Vagina (tissue), 2 donors: ENCODE results near the gene MGLL. TPM values are rescaled to one million over a fixed set of nuclear protein-coding genes. Genes with fewer than 3 reads are reported as not detected.
A peak's percentile ranks its signal among the peaks of the same experiment; 100 is the strongest.

Source experiments
- DNase-seq, 2 donors: peaks; one replicate each; pipeline ENCODE4 v3.0.0-alpha.2; 2017; ENCODE audit errors: extremely low spot score in 2 of 2
- H3K27ac ChIP-seq: fragments of 200-600 bp; sonication (generic); one replicate; pipeline ENCODE4 v1.5.1; 2019
- H3K27me3 ChIP-seq: fragments of 200-600 bp; sonication (generic); one replicate; pipeline ENCODE4 v1.5.1; 2019
- H3K36me3 ChIP-seq, 2 donors: fragments of 200-600 bp; sonication (generic); one replicate each; pipeline ENCODE4 v1.5.1; 2017 to 2019
- H3K4me1 ChIP-seq: fragments of 200-600 bp; sonication (generic); one replicate; pipeline ENCODE4 v1.5.1; 2019
- H3K4me3 ChIP-seq, 2 donors: fragments of 200-600 bp; sonication (generic); 1 replicate in 1 of 2; 2 replicates in 1 of 2; pipeline ENCODE4 v1.5.1; 2016 to 2019
- H3K9me3 ChIP-seq: fragments of 200-600 bp; sonication (generic); one replicate; pipeline ENCODE4 v1.5.1; 2019
- CTCF ChIP-seq, 3 experiments: fragments of 450-650 bp in 2 of 3; fragments of 200-600 bp in 1 of 3; sonication (generic) in 1 of 3; IDR thresholded peaks; one replicate each; pipeline ENCODE4 v1.5.1; 2017 to 2019; ENCODE audit warnings: antibody characterized with exemption in 3 of 3, mild to moderate bottlenecking in 2 of 3, moderate library complexity in 2 of 3
- POLR2A ChIP-seq, 2 donors: fragments of 450-650 bp; IDR thresholded peaks; one replicate each; pipeline ENCODE4 v1.6.1; 2017; ENCODE audit warnings: antibody characterized with exemption in 2 of 2, mild to moderate bottlenecking in 2 of 2, moderate library complexity in 2 of 2
- POLR2AphosphoS5 ChIP-seq, 2 donors: sonication (generic); formaldehyde crosslinking; IDR thresholded peaks; one replicate each; pipeline ENCODE4 v1.9.0; 2017; ENCODE audit warnings: antibody characterized with exemption in 2 of 2, mild to moderate bottlenecking in 2 of 2, low read depth in 1 of 2; ENCODE audit not compliant: insufficient read depth in 1 of 2
- intact Hi-C: fragments of 100-400 bp; cut with DNase I; formaldehyde crosslinking; loops from one replicate; pipeline ENCODE4 v1.15.1; 2023
- total RNA-seq: library from RNA; depleted of rRNA; stranded (reverse); fragments of >200 nt; gene quantifications from one replicate; pipeline ENCODE4 v1.2.3, GENCODE V29; 2016

MGLL gene
- total RNA-seq, 1 donor from 2014 or later, result 35.6 TPM

DNA sequence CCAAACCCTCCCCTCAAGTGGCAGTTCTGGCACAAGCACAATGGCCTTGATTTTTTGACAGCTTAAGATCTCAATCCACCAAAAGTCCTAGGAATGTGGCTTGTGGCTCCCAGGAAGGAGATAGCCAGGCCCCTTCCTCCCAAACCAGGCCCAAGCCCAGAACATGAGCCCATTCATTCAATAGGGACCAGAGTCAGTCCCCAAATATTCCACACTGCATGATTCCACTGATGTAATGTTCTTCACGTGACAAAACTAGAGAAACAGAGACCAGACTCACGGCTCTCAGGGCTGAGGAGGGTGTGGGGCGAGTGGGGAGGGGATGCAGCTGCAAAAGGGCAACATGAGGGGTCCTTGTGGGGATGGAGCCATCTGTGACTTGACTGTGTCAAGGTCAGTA is 124.0 kb downstream of the MGLL start:
- TF ChIP-seq POLR2AphosphoS5 (IDR thresholded peaks at IDR 0.05; ENCODE audit: insufficient read depth in 1 of 2, low read depth in 1 of 2), result no peak
- TF ChIP-seq CTCF (IDR thresholded peaks at IDR 0.05), result no peak
- no peak for TF ChIP-seq POLR2A (IDR thresholded peaks at IDR 0.05)

DNA sequence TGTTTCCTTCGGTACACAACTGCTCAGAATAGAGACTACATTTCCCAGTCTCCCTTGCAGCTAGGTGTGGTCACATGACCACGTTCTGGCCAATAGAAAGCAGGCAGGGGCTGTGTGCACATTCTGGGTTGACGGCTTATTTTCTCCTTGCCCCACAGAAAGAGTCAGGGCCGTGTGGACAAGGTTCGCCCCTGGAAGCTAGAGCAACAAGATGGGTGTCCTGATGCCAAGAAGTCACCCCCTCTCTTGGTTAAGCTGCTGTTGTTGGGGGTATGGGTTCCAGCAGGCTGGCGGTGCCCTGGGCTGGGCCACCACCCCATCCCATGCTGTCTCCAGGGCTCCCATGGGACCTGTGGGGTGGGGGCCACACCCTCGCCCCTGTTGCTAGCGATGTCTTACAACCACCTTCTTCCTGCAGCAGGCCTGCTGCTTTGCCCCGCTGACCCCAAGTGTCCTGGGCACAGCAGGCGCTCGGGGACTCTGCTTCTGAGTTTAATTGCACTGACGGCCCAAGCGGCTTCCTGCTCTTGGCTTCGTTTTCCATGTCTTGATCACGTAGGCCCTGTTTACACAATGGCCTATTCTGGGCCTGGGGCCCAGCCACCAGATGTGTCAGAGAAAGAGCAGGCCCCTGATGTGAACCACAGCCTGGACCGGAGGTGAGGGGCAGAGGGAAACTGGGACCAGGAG is 124.6 kb downstream of the MGLL start:
- H3K27ac ChIP-seq, result peak overlapping the region; percentile 89
- H3K36me3 ChIP-seq, result no peaks in the 10 kb centered on the region
- H3K4me1 ChIP-seq, result peaks cover 49% of the 10 kb centered on the region
- no peaks in the 10 kb centered on the region for H3K9me3 ChIP-seq
- no peak for DNase-seq
- H3K4me3 ChIP-seq, result peak overlapping the region in 1 of 2 donors; percentile 23
- intact Hi-C loops, result loop anchor here (5.0 to 10.0 kb wide), 2 partner anchors 47 to 125 kb away; partner anchors contain the start of gene MGLL
- TF ChIP-seq POLR2A (IDR thresholded peaks at IDR 0.05), result no peak
- TF ChIP-seq POLR2AphosphoS5 (IDR thresholded peaks at IDR 0.05; ENCODE audit: insufficient read depth in 1 of 2, low read depth in 1 of 2), result peak; percentile 36 to 83
- no peaks in the 10 kb centered on the region for H3K27me3 ChIP-seq

More for the DNA sequence above, 124.0 kb downstream of the MGLL start:
- Histone ChIP-seq H3K4me3 (no peak overlapping the region), H3K4me1 (peaks cover 49% of the 10 kb centered on the region), H3K27me3 (no peaks in the 10 kb centered on the region), H3K27ac (peak overlapping the region; percentile 89), H3K9me3 (no peaks in the 10 kb centered on the region), H3K36me3 (no peaks in the 10 kb centered on the region)
- intact Hi-C loops, result loop anchor here (5.0 to 10.0 kb wide), 2 partner anchors 47 to 124 kb away; partner anchors contain the start of gene MGLL
- DNase-seq, result no peak

DNA sequence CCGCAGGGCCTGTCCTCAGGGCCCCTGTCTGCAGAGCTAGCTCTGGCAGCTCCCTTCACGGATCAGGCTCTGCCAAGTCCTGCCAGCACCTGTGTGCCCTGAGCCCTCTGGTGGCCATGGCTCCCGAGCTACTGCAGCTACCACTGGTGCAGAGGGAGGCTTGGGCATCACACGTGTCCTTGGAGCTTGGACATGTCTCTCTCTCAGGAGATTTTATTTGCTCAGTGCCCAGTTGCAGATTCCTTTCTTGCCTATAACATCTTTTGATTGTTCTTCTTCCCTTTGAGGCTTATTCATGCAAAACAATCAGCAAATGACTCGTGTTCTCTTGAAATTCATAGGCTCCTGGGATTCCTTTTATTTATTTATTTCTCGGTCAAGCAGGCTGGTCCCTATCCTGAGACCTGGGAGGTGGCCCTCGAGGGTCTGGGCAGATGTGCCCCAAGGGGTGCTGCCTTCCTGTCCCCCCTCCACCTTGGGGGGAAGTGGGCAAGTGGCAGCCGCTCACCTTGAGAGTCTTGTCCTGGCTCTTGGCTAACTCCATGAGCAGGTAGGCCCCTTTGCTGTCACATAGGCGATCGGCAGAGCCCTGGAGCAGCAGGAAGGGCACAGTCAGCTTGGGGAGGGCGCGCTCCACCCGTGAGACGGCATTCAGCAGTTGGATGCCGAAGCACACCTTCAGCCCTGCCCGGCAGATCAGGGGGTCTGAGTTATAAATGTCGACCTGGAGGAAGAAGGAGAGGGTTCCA is 127.7 kb downstream of the MGLL start:
- H3K4me3 ChIP-seq, result no peak overlapping the region
- intact Hi-C loops, result loop anchor here (5.0 to 10.0 kb wide), 2 partner anchors 50 to 128 kb away; partner anchors contain the start of gene MGLL
- H3K36me3 ChIP-seq, result no peaks in the 10 kb centered on the region
- DNase-seq, result no peak
- no peaks in the 10 kb centered on the region for H3K27me3 ChIP-seq
- no peak for TF ChIP-seq CTCF (IDR thresholded peaks at IDR 0.05)
- TF ChIP-seq POLR2A (IDR thresholded peaks at IDR 0.05), result no peak
- no peak for TF ChIP-seq POLR2AphosphoS5 (IDR thresholded peaks at IDR 0.05; ENCODE audit: insufficient read depth in 1 of 2, low read depth in 1 of 2)
- peaks cover 47% of the 10 kb centered on the region for H3K4me1 ChIP-seq
- H3K27ac ChIP-seq, result no peak overlapping the region
- H3K9me3 ChIP-seq, result no peaks in the 10 kb centered on the region

- no peak for TF ChIP-seq CTCF (IDR thresholded peaks at IDR 0.05)
- no peak for TF ChIP-seq POLR2AphosphoS5 (IDR thresholded peaks at IDR 0.05; ENCODE audit: insufficient read depth in 1 of 2, low read depth in 1 of 2)
- no peak for TF ChIP-seq POLR2A (IDR thresholded peaks at IDR 0.05)
- Histone ChIP-seq H3K27me3 (no peaks in the 10 kb centered on the region), H3K9me3 (no peaks in the 10 kb centered on the region), H3K4me1 (peaks cover 35% of the 10 kb centered on the region), H3K36me3 (no peaks in the 10 kb centered on the region), H3K4me3 (no peak overlapping the region), H3K27ac (no peak overlapping the region)
- DNase-seq, result no peak
- intact Hi-C loops, result loop anchor here (10.0 kb wide), 1 partner anchor 51 kb away; no protein-coding TSS in a partner anchor
These were observed 128.9 kb downstream of the MGLL start for GRCh38 chr3:127693336-127693843.

DNA sequence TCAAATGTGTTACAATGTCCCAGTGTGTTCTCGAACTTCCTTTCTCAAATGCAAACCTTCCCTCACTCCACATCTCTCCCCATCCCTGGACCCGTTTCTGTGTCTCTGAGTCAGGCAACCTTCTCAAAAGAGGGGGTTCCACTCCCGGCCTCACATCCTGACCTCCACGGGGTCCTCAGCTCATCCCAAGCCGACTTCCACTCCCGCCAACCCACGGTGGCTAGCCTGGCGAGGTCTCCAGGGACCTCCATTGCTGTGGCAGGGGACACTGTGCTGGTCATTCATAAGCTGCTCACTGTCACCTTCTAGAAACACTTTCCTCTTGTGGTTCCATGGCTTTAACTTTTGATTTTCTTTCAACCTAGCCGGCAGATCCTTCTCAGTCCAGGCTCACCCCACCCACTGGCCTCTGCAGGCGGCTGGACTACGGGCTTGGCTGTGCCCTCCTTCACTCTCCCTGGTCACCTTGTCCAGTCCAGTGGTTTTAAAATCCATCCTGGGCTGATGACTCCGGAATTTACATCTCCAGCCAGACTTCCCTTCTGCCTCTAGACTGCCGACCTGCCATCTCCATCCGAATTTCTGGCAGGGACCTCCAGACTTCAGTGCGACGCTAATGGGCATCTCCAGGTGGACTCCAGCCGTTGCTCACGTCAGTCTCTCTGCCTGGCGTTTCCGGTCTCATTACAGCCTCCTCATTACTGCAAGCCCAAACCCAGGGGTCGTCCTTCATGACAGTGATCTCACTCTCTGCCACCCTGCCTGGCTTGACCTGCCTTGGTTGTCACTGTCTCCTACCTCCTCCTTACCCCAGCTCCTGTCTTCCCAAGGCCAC is 129.6 kb downstream of the MGLL start:
- TF ChIP-seq POLR2A (IDR thresholded peaks at IDR 0.05) (no peak), POLR2AphosphoS5 (IDR thresholded peaks at IDR 0.05; ENCODE audit: insufficient read depth in 1 of 2, low read depth in 1 of 2) (no peak), CTCF (IDR thresholded peaks at IDR 0.05) (no peak)
- Histone ChIP-seq H3K36me3 (no peaks in the 10 kb centered on the region), H3K27ac (no peak overlapping the region), H3K27me3 (no peaks in the 10 kb centered on the region), H3K9me3 (no peaks in the 10 kb centered on the region), H3K4me3 (no peak overlapping the region), H3K4me1 (peaks cover 28% of the 10 kb centered on the region)
- intact Hi-C loops, result loop anchor here (10.0 kb wide), 1 partner anchor 52 kb away; no protein-coding TSS in a partner anchor
- DNase-seq, result no peak
